HCT116 (cell line): ENCODE results near the gene BRD3OS.

ENCODE experiments used
- CTCF ChIP-seq, 3 experiments: fragments of 200-600 bp in 1 of 3; sonication (generic) in 1 of 3; IDR thresholded peaks in 2 of 3; conservative IDR thresholded peaks in 1 of 3; 2 replicates each; pipeline ENCODE4 v1.5.1; 2012 to 2017; ENCODE audit warnings: low read depth in 2 of 3, low read length in 2 of 3, antibody characterized with exemption in 1 of 3, borderline replicate concordance in 1 of 3, control low read depth in 1 of 3, mild to moderate bottlenecking in 1 of 3, mixed read lengths in 1 of 3, mixed run types in 1 of 3, moderate library complexity in 1 of 3; ENCODE audit not compliant: insufficient read depth in 1 of 3
- POLR2A ChIP-seq: IDR thresholded peaks from 2 replicates; pipeline ENCODE4 v1.7.0; 2011; ENCODE audit warnings: borderline replicate concordance; ENCODE audit not compliant: insufficient read depth, insufficient read length; ENCODE audit errors: extremely low read depth
- TF ChIP-seq, protein P1 (sequence below): IDR thresholded peaks from 2 replicates; pipeline ENCODE4 v1.6.1; 2012

DNA sequence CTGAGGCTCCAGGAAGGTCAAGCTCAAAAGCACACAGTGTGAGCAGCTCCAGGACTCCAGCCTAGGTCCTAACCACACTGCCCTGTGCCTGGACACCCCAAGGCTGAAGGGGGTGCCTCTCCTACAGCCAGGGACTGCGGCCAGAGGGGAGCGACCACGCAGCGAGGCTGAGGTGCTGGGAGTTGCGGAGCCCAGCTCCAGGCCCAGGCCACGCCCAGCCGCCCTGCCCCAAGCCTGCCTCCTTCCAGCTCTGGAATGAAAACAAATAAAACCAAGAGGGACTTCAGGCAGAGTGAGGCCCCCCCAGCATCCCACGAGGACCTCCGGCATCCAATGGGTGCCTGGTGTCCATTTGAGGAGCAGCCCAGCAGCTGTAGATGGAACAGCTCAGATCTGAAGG, 48.4 kb upstream of the BRD3OS start:
- TF ChIP-seq, protein P1, sequence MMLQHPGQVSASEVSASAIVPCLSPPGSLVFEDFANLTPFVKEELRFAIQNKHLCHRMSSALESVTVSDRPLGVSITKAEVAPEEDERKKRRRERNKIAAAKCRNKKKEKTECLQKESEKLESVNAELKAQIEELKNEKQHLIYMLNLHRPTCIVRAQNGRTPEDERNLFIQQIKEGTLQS: no peak
- no peak for TF ChIP-seq POLR2A
- no peak for TF ChIP-seq CTCF (IDR thresholded peaks at IDR 0.05 in 2 of 3, conservative IDR thresholded peaks at IDR 0.05 in 1 of 3; ENCODE audit: borderline replicate concordance in 1 of 3, insufficient read depth in 1 of 3, low read depth in 2 of 3, low read length in 2 of 3)
